ENCODE results near the gene XPC. TPM values are rescaled to one million over a fixed set of nuclear protein-coding genes. Genes with fewer than 3 reads are reported as not detected.
A peak's percentile ranks its signal among the peaks of the same experiment; 100 is the strongest.

XPC gene
- total RNA-seq, 1 experiment from 2014 or later = 23.9 TPM

DNA sequence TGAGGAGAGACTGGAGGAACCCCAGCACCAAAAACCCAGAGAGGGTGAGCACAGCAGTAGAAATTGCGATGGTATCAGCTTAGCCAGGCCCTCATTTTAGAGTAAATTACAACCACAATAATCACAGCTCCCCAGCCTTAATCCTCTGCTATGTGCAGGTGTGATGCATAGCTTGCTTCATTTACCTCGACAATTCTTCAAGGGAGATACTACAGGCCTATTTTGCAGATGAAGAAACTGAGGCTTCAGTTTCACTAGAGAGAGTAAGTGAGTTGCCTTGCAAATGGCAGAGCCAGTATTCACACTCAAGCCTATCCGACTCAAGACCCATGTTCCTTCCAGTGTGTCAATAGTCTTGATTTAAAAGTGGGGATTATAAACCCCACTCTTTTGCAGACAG, 33.6 kb upstream of the XPC start:
- Histone ChIP-seq H3K36me3 (replicated peaks; ENCODE audit: control insufficient read depth, insufficient read depth, low read length) (no peaks in the 10 kb centered on the region), H3K27me3 (ENCODE audit: control insufficient read depth, insufficient read depth, low read length) (no peaks in the 10 kb centered on the region)
- no peak for DNase-seq

DNA sequence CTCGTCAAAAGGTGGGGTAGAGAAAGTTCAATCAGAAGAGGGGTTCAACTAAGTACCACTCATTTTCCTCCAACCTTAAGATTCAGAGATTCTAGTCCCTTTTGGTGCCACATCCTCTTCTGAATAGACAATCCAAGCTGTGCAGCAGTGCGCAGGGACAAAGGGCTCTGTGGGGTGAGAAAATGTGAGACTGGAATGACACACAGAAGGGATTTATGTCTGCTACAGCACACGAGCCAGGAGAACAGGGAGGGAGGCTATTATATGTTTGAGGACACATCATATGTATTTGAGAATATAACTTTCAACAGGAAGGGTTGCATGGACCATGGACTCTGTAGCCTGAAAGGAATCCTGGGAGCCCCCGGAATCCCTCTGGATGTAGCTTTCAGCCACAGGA, 33.2 kb upstream of the XPC start:
- Histone ChIP-seq H3K4me3 (ENCODE audit: insufficient read depth, low read depth, low read length) (no peak overlapping the region), H3K27me3 (ENCODE audit: control insufficient read depth, insufficient read depth, low read length) (no peaks in the 10 kb centered on the region), H3K36me3 (replicated peaks; ENCODE audit: control insufficient read depth, insufficient read depth, low read length) (no peaks in the 10 kb centered on the region)
- DNase-seq = no peak

More for the DNA sequence above, 33.6 kb upstream of the XPC start:
- H3K4me3 ChIP-seq (ENCODE audit: insufficient read depth, low read depth, low read length) = no peak overlapping the region

DNA sequence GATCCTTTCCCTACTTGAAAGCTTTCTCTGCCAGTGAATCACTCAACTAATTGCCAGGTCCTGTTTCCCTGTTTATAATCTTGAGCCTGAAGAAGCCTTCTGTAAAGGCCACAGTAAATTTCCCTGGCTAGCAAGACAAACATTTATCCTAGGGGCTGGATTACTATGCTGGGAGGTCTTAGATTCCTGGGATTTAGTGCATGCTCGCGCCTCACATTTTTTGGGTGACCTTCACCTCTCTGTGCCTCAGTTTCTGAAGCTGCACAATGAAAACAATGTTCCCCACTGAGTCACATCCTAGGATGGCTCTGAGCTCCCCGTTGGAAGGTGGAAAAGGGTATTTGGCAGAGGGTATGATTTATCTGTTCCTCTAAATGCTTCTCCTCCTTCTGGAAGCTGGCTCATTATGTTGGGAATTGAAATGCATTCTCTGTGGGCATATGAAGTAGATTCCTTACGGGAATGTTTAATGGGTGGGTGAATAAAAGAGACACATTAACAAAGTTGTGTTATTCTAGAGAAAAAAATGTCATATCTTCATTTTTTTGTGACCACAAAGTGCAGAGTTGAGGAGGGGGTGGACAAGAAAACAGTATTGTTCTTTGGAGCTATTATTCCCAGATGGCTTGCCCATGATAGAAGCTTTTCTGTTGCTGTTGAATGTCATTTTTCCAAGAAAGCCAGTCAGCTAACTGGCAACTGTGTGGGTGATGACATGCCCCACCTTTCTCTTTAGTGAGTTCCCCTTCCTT, 32.6 kb upstream of the XPC start:
- no peaks in the 10 kb centered on the region for H3K36me3 ChIP-seq (replicated peaks; ENCODE audit: control insufficient read depth, insufficient read depth, low read length)
- no peak overlapping the region for H3K4me3 ChIP-seq (ENCODE audit: insufficient read depth, low read depth, low read length)
- H3K27me3 ChIP-seq (ENCODE audit: control insufficient read depth, insufficient read depth, low read length) = no peaks in the 10 kb centered on the region
- no peak for DNase-seq

DNA sequence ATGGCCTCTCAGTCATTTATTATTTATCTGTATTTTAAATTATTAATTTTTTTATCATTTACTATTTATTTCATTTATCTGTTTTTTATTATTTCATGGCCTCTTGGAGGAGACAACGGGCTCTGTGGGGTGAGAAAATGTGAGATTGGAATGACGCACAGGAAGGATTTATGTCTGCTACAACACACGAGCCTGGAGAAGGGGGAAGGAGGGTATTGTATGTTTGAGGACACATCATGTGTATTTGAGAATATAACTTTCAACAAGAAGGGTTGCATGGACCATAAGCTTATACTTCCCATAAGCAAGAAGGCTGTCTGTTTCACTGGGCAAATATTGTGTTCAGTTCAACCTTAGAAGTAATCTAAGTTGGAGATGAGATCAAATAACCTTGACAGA, 31.9 kb upstream of the XPC start:
- H3K36me3 ChIP-seq (replicated peaks; ENCODE audit: control insufficient read depth, insufficient read depth, low read length) = no peaks in the 10 kb centered on the region
- no peak overlapping the region for H3K4me3 ChIP-seq (ENCODE audit: insufficient read depth, low read depth, low read length)
- no peak for DNase-seq
- no peaks in the 10 kb centered on the region for H3K27me3 ChIP-seq (ENCODE audit: control insufficient read depth, insufficient read depth, low read length)

DNA sequence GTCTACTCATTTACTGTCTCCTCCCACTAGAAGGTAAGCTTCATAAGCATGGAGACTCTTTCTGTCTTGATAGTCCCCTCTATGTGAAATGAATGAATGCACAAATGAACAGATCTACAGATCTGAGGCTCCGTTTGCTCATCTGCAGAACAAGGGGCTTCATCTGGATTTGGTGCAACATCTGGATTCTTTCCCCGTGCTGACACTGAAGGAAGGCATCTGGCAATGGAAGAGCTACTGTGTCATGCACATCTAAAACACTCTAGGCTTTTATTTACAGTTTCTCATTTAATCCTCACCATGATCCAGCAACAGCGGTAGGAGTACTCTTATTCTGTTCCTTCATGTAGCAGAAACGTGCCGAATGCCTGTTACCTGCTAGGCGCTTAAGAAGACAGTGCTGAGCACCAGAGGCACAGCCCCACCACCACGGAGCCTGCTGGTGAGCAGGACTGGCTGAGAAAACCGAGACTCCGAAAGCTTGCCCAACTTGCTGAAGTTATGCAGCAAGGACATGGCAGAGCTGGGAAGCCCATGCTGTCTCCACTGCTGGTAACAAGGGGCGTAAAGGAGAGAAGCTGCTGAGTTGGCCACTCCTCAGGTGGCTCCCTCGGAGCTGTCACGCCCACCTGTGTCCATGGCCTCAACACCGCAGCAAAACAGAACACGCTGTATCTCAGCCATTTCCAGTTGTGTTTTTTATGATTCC, 31.3 kb upstream of the XPC start:
- no peaks in the 10 kb centered on the region; the same call in 1 of the 2 replicates for H3K36me3 ChIP-seq (replicated peaks; ENCODE audit: control insufficient read depth, insufficient read depth, low read length)
- H3K4me3 ChIP-seq (ENCODE audit: insufficient read depth, low read depth, low read length) = no peak overlapping the region
- DNase-seq = no peak
- no peaks in the 10 kb centered on the region for H3K27me3 ChIP-seq (ENCODE audit: control insufficient read depth, insufficient read depth, low read length)

DNA sequence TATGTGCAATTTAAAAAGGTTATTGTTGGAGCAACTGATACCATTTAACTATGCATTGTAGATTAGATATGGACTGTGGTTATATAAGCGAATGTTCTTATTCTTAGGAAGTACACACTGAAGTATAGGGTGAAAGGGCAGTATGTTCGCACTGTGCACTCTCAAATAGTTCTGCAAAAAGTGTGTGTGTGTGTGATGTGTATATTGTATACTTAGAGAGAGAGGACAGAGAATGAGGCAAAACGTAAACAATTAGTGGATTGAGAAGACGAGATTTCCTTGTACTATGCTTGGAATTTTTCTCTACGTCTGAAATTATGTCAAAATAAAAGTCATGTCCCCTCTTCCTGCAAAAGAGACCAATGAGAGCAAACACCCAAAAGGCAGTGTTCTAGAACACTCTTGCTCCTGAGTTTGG, 30.6 kb upstream of the XPC start:
- Histone ChIP-seq H3K27me3 (ENCODE audit: control insufficient read depth, insufficient read depth, low read length) (no peaks in the 10 kb centered on the region), H3K4me3 (ENCODE audit: insufficient read depth, low read depth, low read length) (no peak overlapping the region), H3K36me3 (replicated peaks; ENCODE audit: control insufficient read depth, insufficient read depth, low read length) (no peaks in the 10 kb centered on the region; the same call in 1 of the 2 replicates)
- DNase-seq = no peak

DNA sequence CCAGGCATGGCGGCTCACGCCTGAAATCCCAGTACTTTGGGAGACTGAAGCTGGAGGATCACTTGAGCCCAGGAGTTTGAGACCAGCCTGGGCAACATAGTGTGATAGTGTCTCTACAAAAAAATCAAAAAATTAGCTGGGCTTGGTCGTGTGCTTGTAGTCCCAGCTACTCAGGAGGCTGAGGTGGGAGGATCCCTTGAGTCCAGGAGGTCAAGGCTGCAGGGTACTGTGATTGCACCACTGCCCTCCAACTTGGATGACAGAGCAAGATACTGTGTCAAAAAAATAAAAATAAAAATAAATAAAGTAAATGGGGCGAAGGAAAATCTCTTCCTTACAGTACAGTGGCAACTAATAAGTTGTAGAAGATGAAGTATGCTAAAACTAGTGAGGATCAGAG, 29.8 kb upstream of the XPC start:
- Histone ChIP-seq H3K36me3 (replicated peaks; ENCODE audit: control insufficient read depth, insufficient read depth, low read length) (no peaks in the 10 kb centered on the region; the same call in 1 of the 2 replicates), H3K27me3 (ENCODE audit: control insufficient read depth, insufficient read depth, low read length) (no peaks in the 10 kb centered on the region), H3K4me3 (ENCODE audit: insufficient read depth, low read depth, low read length) (no peak overlapping the region)
- no peak for DNase-seq

DNA sequence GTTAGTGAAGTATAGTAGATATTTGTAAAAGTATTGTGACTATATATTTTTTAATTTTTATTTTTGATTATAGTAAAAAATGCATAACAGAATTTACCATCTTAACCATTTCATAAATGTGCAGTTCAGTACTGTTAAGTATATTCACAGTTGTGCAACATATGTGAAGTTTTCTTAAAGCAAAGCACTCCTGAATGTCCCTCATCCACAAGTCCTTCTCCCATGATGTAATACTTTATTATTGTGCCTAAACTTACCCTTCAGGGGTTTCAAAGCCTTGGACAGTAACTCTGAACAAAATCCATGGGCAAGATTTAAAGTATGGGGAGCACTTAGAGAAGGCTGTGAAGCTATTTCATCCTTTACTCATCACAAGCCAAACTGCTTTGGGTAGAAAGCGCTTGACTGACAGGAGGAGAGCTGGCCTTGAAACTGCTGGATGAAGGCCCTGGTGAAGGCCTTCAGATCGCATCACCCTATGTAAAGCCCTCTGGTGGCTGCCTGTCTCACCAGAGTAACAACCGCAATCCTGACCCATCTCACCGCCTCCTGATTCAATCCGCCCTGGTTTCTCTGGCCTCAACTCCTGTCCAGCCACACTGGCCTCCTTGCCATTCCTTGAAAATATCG, 28.3 kb upstream of the XPC start:
- no peak overlapping the region for H3K4me3 ChIP-seq (ENCODE audit: insufficient read depth, low read depth, low read length)
- peak; percentile 57 for DNase-seq
- no peaks in the 10 kb centered on the region; the same call in 1 of the 2 replicates for H3K36me3 ChIP-seq (replicated peaks; ENCODE audit: control insufficient read depth, insufficient read depth, low read length)
- no peaks in the 10 kb centered on the region for H3K27me3 ChIP-seq (ENCODE audit: control insufficient read depth, insufficient read depth, low read length)

DNA sequence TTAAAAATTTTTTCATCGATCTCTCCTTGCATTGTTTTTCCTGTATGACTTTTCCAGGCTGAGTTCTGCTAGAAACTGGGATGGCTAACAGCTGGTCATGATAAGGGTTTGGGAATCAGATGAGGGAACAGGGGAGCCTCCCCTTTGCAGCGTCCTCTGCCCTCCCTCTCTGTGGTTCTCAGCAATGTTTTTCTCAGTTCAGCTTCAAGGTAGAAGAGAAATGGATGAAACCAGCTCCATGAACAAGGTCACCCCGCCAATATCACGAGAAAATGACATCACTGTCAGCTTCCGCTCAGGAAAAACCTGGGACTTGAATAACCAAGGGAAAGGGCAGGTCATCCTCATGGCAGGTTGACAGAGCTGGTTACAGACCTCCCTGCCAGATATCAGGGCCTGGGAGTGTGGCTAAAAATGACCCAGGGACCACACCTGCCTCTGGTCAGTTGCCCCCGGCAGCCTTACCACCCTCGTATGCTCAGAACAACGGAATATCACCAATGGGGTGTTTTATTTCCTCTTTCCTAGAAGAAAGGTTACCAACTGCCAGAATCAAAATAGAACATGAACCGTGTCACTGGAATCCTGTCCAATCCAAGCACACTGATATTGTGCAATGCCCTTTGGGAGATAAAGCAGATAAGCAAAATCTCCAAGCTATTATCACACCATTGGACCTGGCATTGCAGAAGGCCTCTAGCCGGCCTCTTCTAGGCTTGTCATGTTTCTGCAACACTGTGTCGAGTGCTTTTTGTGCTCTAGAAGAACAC, 26.3 kb upstream of the XPC start:
- Histone ChIP-seq H3K27me3 (ENCODE audit: control insufficient read depth, insufficient read depth, low read length) (no peaks in the 10 kb centered on the region), H3K4me3 (ENCODE audit: insufficient read depth, low read depth, low read length) (no peak overlapping the region), H3K36me3 (replicated peaks; ENCODE audit: control insufficient read depth, insufficient read depth, low read length) (no peaks in the 10 kb centered on the region; the same call in 1 of the 2 replicates)
- DNase-seq = no peak

DNA sequence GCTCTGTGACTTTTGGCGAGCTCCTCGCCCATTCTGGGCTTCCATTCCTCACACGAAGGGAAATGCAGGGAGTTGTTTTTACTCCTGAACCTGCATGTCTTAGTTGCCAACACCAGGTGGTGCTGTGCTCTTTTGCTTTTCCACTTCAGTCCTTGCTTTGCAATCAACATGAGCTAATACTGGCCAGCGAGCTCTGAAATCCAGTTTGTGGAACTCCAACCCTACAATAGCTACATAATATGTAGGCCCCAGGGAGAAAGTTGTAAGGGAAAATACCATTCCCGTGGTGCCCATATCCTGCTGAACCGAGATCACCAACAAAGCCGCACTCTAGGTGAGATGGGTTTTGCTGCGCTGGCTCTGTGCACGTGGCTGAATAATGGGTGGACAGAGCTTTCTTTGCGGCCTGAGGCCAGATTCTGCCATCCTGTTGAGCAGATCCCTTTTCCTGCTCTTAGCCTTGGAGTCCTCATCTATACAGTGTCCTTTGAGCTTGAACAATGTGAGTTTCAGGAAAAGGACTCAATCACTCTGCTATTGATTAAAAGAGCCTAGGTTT, 25.2 kb upstream of the XPC start:
- Histone ChIP-seq H3K4me3 (ENCODE audit: insufficient read depth, low read depth, low read length) (no peak overlapping the region), H3K27me3 (ENCODE audit: control insufficient read depth, insufficient read depth, low read length) (no peaks in the 10 kb centered on the region), H3K36me3 (replicated peaks; ENCODE audit: control insufficient read depth, insufficient read depth, low read length) (peaks cover 4% of the 10 kb centered on the region)
- peak; percentile 75 for DNase-seq

DNA sequence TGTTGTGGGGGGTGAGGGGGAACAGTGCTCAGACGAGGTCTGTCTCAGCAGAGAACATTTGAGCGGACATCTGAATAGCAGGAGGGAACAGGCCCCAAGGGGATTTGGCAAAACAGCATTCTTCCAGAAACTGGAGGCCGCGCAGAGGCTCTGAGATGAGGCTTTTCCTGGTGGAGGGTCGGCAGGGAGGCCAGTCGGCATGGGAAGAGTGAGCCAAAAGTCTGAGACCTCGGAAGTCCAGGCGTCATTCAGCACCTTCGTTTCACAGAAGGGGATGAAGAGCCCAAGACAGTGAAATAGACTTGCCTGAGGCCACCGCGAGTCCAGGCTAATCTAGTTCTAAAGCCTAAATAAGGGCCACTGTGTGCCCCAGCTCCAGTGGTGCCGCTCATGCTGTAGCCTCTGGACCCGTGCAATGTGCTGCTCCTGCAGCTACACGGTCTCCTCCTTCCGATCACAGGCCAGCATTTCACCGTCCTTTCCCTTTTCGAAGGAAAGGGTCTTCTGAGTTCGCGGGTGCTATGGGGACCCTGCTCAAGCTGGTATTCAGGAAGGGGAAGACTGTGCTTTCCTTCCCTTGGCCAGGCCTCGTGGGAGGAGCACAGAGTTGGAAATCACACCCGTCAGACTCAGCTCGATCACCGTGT, 24.6 kb upstream of the XPC start:
- peaks cover 4% of the 10 kb centered on the region for H3K36me3 ChIP-seq (replicated peaks; ENCODE audit: control insufficient read depth, insufficient read depth, low read length)
- H3K27me3 ChIP-seq (ENCODE audit: control insufficient read depth, insufficient read depth, low read length) = no peaks in the 10 kb centered on the region
- H3K4me3 ChIP-seq (ENCODE audit: insufficient read depth, low read depth, low read length) = no peak overlapping the region
- DNase-seq = no peak

DNA sequence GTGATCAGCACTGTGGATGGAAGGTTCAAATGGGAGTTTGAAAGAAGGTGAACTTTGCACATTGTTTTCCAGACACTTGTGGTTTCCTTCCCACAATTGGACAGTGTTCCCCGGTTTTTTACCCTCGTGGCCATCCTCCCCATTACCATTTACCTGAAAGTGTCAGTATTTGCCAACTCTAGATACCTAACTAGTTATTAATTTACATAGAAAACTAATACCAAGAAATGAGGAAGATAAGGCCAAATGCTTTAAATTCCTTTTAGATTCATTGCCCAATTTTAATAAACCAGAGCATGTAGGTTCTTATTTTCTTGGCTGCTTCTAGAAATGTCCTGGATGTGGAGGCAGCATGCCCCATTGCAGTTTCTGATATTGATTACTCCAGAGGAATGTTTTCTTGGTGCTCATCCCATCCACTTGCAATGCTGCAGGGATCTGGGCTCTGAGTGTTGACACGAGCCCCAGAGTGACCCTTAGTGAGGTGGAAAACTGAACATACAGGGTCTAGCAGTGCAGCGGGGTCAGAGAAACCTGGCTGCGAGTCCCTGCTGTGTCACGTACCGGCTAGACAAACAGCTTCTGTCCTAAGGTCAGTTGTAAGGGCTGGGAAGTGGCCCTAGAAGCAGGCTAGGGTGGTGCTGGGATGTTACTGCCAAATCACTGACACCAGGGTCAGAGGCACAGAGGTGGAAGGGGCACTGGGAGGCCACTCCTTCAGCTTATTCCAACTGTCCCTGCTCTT, 23.7 kb upstream of the XPC start:
- DNase-seq = no peak
- no peaks in the 10 kb centered on the region for H3K27me3 ChIP-seq (ENCODE audit: control insufficient read depth, insufficient read depth, low read length)
- H3K4me3 ChIP-seq (ENCODE audit: insufficient read depth, low read depth, low read length) = no peak overlapping the region
- peaks cover 8% of the 10 kb centered on the region for H3K36me3 ChIP-seq (replicated peaks; ENCODE audit: control insufficient read depth, insufficient read depth, low read length)

DNA sequence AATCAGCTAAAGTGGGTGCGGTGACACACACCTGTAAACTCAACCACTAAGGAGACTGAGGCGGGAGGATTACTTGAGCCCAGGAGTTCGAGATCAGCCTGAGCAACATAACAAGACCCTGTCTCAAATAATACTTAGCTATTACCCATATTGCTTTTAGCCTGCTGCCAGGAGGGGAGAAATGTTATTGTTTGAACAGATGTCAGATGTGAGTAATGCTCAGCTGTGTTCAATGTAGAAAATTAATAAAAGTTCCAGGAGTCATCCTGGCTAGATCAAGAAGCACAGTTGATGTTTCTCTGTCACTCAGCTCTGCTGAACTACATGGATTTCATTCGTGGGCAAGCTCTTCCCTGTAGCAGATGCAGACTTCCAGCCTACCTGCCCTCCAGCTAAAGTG, 22.4 kb upstream of the XPC start:
- H3K36me3 ChIP-seq (replicated peaks; ENCODE audit: control insufficient read depth, insufficient read depth, low read length) = peaks cover 8% of the 10 kb centered on the region
- H3K4me3 ChIP-seq (ENCODE audit: insufficient read depth, low read depth, low read length) = no peak overlapping the region
- DNase-seq = no peak
- H3K27me3 ChIP-seq (ENCODE audit: control insufficient read depth, insufficient read depth, low read length) = no peaks in the 10 kb centered on the region
